Cortex of kidney (tissue), 1 donor: ENCODE results near the gene SLC22A2.
"Not testable (repeated sequence)": the region's sequence is repeated elsewhere in the genome, so short reads cannot be mapped to it uniquely, and the experiment has no call there.

ENCODE experiments used
- DNase-seq: peaks from one replicate; lab custom pipeline; 2025; lab: John Stamatoyannopoulos, UW

Gene SLC22A2

DNA sequence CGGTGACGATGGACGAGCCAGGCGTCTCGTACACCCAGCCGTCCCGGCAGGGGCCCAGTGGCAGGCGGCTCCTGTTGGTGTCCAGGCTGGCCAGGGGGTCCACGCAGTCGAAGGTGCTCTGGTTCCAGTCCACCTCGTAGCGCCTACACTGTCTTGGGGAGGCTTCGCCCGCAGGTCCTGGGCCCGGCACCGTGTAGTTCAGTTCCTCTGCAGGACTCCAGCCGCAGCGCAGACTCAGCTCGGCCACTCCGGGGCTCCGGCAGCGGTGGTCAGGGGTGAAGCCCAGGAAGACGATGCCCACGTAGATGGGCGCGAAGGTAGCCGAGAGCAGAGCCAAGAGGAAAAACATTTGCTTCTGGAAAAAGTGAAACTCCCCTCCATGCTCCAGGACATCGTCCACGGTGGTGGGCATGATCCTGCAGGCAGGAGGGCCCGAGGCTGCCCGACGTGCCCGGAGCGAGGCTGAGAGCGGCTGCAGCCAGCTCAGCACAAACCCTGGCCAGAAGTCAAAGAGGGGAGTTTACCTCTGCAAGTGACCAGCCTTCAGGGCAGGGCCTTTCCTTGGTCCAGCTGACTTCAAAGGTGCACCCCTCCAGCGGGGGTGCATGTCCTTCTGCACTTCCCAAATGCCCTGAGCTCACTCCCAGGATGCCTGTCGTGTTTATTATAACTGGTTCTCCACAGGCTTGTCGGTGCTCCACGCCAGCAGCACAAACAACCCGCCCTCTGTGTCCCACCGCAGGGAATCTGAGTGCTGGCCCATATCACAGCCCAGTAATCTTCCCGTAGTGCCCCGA, at the start of gene SLC22A2:
Gene SLC22A2, minus strand, starts transcription at position 476 of the 797 bp plus-strand sequence. Its CDS starts 64 bp downstream, at position 412.
- no peak for DNase-seq

DNA sequence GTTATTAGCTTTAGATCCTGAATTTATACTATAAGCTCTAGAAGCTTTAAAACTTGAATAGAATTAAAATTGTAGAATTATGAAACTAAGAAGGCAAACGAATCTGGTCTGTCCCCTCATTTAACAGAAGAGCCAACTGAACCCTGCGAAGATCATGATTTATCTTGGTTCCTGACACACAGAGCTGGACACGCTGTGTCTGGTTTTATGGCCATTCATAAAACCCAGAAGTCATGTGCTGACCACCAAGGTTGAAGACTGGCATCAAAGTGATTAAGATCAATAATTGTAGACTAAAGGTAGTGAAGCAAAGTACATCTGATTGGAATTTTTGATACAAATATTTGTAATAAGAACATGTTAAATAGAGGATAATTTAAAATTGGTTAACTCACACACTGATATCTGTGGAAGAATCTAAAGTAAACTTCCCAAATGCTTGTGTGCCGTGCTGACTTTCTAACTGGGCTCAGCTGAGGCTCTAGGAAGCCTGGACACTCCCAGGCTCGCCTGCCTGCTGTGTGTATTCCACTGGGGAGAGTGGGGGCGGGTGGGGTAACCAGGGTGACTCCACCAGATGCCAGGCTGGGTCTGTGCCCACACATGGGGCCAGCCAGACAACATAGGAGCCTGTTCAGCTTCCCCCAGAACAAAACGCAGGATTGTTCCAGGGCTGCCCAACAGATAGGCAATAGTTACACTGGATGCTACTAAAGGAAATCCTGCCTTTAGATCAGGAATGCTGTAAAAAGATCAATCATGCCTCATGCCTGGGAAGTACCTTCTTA, 47.5 kb upstream of the SLC22A2 start:
- no peak for DNase-seq

DNA sequence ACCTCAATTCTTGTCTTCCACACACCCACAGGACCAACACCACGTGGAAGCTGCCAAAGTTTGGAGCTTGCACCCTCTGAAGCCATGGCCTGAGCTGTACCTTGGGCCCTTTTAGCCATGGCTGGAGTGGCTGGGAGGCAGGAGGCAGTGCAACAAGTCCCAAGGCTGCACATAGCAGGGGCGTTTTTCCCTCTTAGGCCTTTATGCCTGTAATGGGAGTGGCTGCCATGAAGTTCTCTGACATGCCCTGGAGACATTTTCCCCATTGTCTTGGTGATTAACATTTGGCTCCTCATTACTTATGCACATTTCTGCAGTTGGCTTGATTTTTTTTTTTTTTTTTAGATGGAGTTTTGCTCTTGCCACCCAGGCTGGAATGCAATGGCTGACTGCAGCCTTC, 45.2 kb upstream of the SLC22A2 start:
- no peak for DNase-seq

DNA sequence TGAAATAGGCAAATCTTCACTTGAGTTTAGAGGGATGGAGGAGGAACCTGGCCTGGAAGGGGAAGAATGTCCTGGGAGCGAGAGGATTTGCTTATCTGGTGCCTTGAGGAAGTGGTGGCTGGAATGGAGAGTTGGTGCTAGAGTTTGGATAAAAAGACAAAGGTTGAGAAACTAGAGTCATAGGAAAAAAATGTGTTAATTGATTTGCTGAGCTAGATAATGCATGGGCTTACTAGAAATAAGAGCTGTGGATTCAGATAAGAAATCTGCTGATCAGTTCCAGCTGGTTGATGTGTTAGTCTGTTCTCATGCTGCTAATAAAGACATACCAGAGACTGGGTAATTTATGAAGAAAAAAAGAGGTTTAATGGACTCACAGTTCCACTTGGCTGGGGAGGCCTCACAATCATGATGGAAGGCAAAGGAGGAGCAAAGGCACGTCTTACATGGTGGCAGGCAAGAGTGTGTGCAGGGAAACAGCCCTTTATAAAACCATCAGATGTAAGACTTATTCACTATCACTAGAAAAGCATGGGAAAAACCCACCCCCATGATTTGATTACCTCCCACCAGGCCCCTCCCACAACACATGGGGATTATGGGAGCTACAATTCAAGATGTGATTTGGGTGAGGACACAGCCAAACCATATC, 43.9 kb upstream of the SLC22A2 start:
- DNase-seq: not testable (repeated sequence)

DNA sequence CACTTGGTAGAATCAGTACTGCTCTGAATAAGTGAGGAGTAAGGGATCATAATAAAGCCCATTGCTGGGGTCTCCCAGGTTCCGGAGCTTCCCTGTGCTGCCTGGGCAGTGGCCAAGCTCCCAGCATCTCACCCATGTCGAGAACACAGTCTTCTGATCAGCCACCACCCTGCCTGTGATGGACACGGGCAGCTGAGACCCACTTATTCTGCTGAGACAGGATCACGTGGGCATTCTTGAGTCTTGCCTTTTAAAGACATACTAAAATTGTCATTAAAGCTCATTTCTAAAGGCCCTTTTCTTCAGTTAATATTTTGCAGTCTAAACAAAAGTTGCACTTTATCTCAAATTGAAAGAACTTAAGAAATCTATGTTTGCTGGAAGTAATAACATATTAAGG, 42.7 kb upstream of the SLC22A2 start:
- DNase-seq: no peak

DNA sequence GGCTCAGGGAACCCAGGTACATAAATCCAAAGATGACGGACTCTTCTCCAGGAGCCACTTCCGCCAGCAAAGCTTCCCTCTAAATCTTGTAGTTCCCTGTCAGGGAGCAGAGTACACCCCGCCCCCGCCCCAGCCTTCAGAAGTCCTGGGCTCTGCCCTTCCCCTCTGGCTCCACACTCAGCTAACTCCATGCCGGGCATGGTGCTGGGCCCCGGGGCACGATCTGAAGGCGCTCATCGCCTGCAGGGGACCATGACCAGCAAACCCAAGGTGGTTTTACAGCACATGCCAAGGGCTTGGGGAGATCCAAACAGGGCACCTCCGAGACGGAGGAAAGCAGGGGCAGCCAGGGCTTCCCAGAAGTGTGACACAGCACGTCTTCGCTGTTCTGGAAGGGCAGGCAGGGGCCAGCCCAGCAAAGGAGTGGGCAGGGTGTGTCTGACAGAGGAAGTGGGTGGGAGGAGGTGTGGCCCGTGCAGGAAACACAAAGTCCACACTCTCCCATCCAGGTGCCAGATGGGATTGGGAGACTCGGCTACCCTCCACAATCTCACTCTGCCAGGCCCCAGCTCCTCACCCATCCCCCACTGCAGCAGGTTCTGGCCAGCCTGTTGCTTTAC, 41.6 kb upstream of the SLC22A2 start:
- DNase-seq: no peak

DNA sequence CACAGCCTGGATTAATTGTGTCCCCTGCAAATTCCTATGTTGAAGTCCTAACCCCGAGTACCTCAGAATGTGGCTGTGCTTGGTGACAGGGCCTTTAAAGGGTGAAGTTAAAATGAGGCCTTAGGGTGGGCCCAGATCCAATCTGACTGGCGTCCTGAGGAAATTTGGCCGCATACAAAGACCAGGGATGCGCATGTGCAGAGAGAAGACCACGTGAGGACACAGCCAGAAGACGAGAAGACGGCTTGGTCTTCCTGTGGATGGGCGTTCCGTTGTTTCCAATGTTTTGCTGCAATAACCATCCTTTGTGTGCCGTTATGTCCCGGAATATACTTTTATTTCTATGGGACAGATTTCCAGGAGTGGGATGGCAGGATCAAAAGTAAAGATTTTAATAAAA, 40.9 kb upstream of the SLC22A2 start:
- DNase-seq: no peak

DNA sequence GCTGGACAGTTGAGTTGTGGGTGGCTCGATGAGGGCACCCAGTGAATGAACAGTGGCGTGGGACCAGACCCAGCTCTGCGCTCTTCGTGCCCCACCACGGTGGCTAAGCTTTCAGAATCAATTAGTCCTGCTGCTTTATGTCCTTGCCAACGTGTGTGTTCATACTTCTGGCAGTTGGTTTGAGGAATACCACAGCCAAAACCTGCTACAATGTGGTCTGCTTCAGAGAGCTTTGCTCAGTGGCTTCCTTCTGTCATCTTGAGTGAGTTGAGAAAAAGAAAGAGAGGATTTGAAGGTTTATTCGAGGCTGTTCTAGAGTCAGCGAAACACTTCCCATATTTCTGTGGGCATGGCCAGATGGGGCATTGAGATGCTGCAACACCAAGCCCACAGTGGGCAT, 39.5 kb upstream of the SLC22A2 start:
- no peak for DNase-seq

DNA sequence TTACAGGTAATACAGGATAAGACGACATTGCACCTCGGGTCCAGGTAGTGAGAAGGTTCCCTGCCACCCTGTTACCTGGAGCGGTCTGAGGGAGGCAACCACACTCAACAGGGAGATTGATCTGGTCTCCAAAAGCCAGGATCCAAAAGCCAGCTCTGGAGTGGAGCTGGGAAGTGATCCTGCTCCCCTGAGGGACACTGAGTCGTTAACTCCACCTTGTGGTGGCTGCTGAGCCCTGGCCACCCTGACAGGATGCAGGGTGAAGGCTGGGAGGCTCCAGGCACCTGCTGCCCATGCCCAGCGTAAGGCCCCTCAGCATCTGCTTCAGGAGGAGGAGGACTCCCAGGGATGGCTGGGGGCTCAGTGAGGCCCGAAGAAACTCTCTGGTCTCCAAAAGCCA, 38.7 kb upstream of the SLC22A2 start:
- DNase-seq: no peak

DNA sequence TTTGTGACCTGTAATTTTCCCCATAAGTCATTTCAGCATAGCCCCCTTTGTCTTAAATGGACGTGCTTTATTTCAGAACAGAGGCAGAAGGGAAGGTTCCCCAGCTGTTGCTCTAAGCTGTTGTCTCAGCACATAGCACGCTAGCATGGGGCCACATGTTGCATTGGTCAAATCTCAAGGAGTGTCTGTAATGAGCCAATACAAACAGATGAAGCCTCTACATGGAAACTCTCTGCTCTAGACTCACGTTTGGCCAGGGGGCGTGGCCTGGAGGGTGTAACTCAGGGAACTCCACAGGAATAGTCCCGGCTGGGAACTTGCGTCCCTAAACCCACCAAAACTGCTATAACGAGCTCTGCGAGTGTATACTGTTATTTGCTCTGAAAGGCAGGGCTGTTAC, 35.2 kb upstream of the SLC22A2 start:
- no peak for DNase-seq

DNA sequence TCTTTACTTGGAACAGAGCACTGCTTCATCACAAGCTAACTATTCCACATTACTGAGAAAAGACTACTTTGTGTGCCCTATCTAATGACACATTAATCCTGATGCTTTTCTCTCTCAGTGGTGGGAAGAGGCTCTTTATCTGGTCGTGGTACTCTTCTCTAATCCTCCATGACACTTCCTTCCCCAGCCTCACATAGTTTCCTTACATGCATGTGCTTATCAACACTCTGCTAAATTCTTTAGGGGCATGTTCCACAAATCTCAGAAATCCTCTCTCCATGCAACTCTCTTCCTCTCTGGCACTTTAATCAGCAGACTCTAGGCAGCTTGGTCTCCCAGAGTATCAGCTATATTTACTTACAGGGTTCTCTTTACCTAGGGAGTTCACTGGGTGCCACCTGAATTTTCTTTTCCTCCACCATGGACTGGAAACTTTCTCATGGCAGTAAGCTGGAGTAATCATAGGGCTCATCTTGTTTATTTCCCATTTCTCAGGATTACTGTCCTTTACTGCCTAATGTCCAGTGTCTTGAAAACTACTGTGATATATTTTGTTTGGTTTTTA, 27.0 kb upstream of the SLC22A2 start:
- no peak for DNase-seq

DNA sequence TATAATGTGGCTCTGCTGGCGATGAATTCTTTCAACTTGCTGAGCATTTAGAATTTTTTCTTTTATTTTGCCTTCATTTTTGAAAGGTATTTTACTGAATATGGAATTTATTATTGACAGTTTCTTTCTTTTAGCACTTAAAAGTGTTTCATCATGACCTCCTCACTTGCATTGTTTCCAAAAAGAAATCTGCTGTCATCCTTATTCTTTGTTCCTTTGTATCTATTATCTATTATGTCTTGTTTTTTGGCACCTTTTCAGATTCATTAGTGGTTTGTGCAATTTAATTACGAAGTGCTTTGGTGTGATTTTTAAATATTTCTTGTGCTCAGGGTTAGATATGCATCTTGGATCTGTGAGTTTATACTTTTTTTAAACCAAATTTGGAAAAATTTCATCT, 26.0 kb upstream of the SLC22A2 start:
- DNase-seq: no peak

DNA sequence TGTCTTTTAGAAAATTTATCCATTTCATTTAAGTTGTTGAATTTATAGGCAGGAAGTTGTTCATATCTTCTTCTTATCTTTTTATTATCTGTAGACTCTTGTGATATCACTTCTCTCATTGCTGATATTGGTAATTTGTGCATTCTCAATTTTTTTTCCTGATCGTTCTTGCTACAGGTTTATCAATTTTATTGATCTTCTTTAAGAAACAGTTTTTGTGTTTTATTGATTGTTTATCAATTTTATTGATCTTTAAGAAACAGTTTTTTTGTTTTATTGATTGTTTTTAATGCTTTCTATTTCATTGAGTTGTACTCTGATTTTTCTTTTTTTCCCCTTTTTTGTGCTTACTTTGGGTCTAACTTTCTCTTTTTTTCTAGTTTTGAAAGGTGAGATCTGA, 23.8 kb upstream of the SLC22A2 start:
- DNase-seq: no peak

DNA sequence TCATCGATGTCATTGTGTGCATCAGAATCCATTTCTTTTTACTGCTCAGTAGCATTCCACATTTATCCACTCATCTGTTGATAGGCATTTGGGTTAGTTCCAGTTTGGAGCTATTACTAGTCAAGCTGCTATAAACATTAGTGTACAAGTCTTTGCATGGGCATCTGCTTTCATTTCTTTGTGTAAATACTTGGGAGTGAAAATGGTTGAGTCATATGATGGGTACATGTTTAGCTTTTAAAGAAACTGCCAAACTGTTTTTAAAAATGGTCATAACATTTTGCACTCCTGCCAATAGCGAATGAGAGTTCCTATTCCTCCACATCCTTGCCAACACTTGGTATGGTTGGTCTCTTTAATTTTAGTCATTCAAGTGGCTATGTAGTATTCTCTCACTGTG, 21.2 kb upstream of the SLC22A2 start:
- DNase-seq: no peak

DNA sequence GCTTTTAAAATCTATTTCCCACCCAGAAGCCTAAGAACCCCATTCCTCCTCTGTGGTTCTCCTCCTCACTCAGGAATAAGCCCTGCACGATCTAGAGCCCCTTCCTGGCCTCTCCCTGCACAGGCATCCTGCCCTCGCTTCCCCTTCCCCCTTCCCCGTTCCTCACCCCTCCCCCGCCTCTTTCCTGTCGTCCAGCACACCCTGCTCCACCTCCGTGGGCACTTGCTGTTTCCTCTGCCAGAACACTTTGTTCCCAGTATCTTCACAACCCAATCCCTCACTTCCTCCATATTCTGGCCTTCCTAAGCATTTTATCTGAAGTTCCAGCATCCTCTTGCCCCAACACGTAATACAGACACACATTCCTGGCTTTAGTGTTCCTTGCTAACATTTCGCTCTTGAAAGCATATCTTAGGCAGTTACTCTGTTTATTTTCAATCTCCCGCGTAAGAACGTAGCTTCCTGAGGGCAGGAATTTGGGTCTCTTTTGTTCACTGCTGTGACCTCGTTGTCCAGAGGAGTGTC, 20.2 kb upstream of the SLC22A2 start:
- no peak for DNase-seq

DNA sequence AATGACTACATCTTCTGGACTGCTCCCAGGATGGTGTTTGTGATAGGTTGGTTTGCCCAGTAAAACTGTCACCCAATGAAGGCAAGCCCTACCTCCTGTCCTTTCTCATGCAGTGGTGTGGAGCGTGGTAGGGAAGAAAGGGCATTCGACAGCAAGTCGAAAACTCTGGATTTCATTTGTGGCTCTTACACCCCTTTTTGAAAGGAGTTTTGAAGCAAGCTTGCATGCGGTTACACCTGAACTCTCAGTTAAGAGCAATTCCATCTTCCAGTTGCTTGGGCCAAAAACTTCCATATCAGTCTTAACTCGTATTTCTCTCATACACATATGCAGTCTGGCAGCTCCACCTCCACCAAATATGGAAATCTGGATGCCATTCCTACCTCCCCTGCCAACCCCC, 19.7 kb upstream of the SLC22A2 start:
- no peak for DNase-seq

DNA sequence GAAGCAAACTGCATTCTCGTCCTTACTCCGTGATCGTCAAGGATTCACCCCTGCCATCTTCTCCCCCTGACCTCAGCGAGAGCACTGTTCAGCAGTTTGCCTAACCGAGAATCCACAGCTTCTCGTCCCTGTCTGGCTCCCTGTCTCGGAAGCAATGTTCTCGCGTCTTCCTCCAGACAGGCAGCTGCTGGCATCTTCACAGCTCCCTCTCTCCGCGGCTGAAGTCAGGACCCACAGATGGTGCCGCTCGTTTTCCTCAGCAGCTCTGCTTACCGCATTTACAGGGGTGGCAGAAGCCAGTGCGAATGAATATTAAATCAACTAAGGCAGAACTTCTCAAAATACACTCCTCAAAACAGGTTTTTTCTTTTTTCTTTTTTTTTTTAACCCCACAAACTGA, 18.9 kb upstream of the SLC22A2 start:
- DNase-seq: no peak

DNA sequence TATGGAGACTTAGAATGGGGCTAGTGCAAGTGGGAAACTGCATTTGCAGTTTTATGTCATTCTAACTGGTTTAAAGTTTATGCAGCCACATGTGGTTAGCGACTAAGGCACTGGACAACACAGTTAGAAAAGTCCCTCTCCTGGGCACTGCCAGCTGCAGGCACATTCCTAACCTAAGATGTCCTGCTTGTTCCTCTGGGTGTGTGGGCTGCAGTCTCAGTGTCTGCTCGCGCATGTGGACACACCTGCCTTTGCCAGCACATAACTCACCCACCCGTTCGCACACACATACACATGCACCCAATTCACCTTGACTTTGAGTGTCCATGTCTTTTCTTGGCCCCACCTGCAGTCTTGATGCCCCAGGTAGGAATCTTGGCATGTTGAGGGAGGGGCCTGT, 18.5 kb upstream of the SLC22A2 start:
- DNase-seq: no peak

DNA sequence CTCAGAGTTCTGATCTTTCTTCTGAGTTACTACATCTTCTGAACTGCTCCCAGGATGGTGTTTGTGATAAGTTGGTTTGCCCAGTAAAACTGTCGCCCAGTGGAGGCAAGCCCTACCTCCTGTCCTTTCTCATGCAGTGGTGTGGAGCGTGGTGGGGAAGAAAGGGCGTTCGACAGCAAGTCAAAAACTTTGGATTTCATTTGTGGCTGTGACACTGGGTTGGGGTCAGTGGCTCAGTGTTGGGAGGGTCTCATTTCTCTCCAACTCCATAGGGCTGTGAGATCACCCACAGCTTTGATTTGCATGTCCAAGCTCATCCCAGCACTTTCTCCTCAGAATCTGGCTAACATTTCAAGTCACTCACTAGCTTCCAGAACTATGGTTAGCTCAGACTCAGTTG, 17.5 kb upstream of the SLC22A2 start:
- no peak for DNase-seq

DNA sequence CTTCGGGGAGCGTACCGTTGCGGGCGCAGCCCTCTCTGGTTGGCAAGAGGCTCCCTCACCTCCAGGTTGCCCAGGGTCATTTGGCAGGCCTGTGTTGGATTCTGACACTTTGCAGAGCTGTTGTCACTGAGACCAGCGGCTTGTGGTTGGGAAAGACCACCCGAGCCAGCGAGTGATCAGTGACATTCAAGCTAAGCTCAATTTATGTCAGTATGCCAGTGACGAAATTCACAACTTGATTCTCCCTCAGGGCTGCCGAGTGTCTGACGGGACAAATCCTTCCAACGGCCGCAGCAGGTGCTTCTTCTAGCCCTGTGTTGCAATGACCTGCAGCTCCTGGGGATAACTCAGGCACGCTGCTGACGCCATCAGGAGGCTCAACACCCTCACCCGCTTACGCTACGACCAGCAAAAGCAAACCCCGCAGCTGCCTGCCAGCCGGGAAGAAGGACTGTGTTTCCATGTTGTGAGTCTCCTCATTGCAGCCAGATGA, 16.9 kb upstream of the SLC22A2 start:
- DNase-seq: no peak

DNA sequence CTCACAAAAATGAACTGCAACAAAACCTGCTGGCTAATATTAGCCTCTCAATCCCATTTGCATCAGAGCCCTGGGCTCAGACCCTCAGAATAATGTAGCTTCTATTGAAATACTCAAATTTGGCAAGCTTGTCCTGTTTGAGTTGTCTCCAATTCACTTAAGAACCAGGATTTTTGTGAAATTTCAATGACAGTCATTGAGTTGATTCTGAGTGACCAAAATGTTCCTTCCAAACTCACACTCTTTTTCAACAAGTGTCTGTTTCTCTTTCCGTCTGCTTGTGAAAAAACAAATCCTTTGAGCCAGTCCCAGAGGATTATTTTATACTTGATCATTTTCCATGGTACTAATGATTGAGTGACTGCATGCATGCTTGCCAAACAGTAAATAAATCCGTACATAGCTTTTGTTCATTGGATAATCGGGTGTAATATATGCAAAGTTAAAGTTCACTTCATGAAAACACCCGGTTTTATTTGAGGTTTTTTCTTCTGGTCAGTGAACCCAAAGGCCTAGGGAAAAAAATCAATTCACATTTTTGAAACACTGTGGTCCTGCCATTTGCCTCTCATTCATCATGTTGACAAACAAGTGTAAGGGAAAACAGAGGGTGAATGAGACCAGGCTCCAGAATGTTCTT, 16.4 kb upstream of the SLC22A2 start:
- no peak for DNase-seq
